ENCODE data around the gene ATP5F1D. TPM values are rescaled to one million over a fixed set of nuclear protein-coding genes. Genes with fewer than 3 reads are reported as not detected.
A peak's percentile ranks its signal among the peaks of the same experiment; 100 is the strongest.

Gene ATP5F1D
- total and polyA plus RNA-seq, 12 donors: 491 to 2,879 (median 562) TPM

DNA sequence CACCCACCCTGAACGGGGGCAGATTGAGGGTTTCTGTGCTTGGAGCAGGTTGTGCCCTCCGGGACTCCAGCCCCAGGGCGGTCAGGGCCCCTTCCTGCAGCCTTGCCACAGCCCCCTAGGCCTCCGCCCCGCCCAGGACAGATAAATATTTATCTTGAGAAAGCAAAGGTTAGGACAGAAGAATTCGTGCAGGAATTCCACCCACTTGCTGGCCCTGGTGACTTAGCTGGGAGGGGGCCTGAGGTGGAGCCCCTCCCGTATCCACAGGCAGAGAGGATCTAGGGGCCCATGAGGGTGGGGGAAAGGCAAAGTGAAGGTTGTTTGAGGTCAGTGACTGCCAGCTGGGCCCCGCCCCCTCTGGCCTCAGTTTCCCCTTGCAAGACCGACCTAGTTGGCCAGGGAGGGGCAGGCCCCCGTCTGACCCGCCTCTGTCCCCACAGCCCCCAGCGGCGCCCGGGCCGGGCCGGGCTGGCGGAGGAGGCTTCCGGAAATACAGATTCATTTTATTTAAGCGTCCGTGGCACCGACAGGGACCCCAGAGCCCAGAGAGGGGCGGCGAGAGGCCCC lies 12.0 kb downstream of the ATP5F1D start:
- ATAC-seq (no peak), DNase-seq (no peak)
- intact Hi-C loops (cut with DNase I): no loop called here
- Histone ChIP-seq H3K9me3 (no peaks in the 10 kb centered on the region), H3K36me3 (peaks cover 15 to 74% (median 49%) of the 10 kb centered on the region in 9 donors), H3K27ac (peak overlapping the region; percentile 95 to 100 (median 100)), H3K27me3 (no peaks in the 10 kb centered on the region), H3K4me1 (peaks cover 36 to 78% (median 71%) of the 10 kb centered on the region in 9 donors), H3K4me3 (peak overlapping the region; percentile 58 to 99 (median 94))
- no peak for TF ChIP-seq CTCF (IDR thresholded peaks at IDR 0.05)
- 42 to 47% methylated on average over 23 of the region's 23 CpGs for WGBS, 2 donors

- intact Hi-C loops (cut with DNase I): no loop called here
- Histone ChIP-seq H3K4me3 (peak overlapping the region; percentile 58 to 99 (median 94)), H3K27me3 (no peaks in the 10 kb centered on the region), H3K9me3 (no peaks in the 10 kb centered on the region), H3K36me3 (peaks cover 15 to 79% (median 50%) of the 10 kb centered on the region in 9 donors), H3K4me1 (peaks cover 37 to 83% (median 76%) of the 10 kb centered on the region in 9 donors), H3K27ac (peak overlapping the region; percentile 95 to 100 (median 100))
- TF ChIP-seq CTCF (IDR thresholded peaks at IDR 0.05): no peak
- WGBS, 2 donors: 71 to 74% methylated on average over 37 of the region's 37 CpGs
- DNase-seq (no peak), ATAC-seq (no peak)
Observed at GRCh38 chr19:1254081-1254527, 12.6 kb downstream of the ATP5F1D start.

- 83 to 87% methylated on average over 20 of the region's 20 CpGs for WGBS, 2 donors
Observed at GRCh38 chr19:1254530-1255185, 13.1 kb downstream of the ATP5F1D start.

More at GRCh38 chr19:1254530-1255185, 13.1 kb downstream of the ATP5F1D start:
- H3K4me1 ChIP-seq: peaks cover 41 to 89% (median 81%) of the 10 kb centered on the region in 9 donors
- H3K36me3 ChIP-seq: peaks cover 15 to 81% (median 50%) of the 10 kb centered on the region in 9 donors
- ATAC-seq: no peak
- peak overlapping the region; percentile 95 to 100 (median 100) for H3K27ac ChIP-seq
- no peaks in the 10 kb centered on the region for H3K27me3 ChIP-seq
- intact Hi-C loops (cut with DNase I): no loop called here
- DNase-seq: no peak
- peak overlapping the region in 8 of 10 donors; percentile 82 to 99 (median 94) for H3K4me3 ChIP-seq
- H3K9me3 ChIP-seq: no peaks in the 10 kb centered on the region
- no peak for TF ChIP-seq CTCF (IDR thresholded peaks at IDR 0.05)
